H1 (cell line): ENCODE measurements around the gene TOP2A. TPM values are rescaled to one million over a fixed set of nuclear protein-coding genes. Genes with fewer than 3 reads are reported as not detected.

Experiments
- GABPA ChIP-seq: IDR thresholded peaks from 2 replicates; pipeline ENCODE4 v1.6.1; 2011; ENCODE audit warnings: mild to moderate bottlenecking, low read length, moderate library complexity, borderline replicate concordance; ENCODE audit not compliant: insufficient read depth
- polyA plus RNA-seq, 7 experiments: library from polyadenylated mRNA; depleted of rRNA in 3 of 7; stranded (reverse) in 5 of 7; unstranded in 2 of 7; fragments of >200 nt in 5 of 7; fragments of 200-250 nt in 2 of 7; gene quantifications; 1 replicate in 5 of 7; 2 replicates in 1 of 7; 4 replicates in 1 of 7; pipeline versions ENCODE4 v1.2.1 to v1.2.3, GENCODE V29; 2011 to 2013; ENCODE audit warnings: missing spikeins in 2 of 7, mixed read lengths in 2 of 7
- total RNA-seq: library from RNA; stranded (reverse); fragmentation: NEBNext Ultra II Directional; extraction: Animal tissue kit (Norgen Biotek cat#: 25700); gene quantifications from 2 replicates; pipeline ENCODE4 v1.2.1, GENCODE V29; 2021
- TF ChIP-seq, protein P1 (sequence below): IDR thresholded peaks from 2 replicates; pipeline ENCODE4 v1.6.1; 2012; ENCODE audit warnings: low read length, inconsistent platforms

The TOP2A gene
- total and polyA plus RNA-seq, 2 of the 8 experiments (the other 6 are each of a cell fraction or from before 2014, with no cell fraction given) = 83.1 to 291 TPM

GRCh38 chr17:40374821-40375498 is 42.7 kb downstream of the TOP2A start (continued):
- no peak for TF ChIP-seq GABPA
- TF ChIP-seq, protein P1, sequence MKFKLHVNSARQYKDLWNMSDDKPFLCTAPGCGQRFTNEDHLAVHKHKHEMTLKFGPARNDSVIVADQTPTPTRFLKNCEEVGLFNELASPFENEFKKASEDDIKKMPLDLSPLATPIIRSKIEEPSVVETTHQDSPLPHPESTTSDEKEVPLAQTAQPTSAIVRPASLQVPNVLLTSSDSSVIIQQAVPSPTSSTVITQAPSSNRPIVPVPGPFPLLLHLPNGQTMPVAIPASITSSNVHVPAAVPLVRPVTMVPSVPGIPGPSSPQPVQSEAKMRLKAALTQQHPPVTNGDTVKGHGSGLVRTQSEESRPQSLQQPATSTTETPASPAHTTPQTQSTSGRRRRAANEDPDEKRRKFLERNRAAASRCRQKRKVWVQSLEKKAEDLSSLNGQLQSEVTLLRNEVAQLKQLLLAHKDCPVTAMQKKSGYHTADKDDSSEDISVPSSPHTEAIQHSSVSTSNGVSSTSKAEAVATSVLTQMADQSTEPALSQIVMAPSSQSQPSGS = no peak
